ENCODE data around the gene DAPL1.

The DAPL1 gene

GRCh38 chr2:158753641-158754611, 41.2 kb upstream of the DAPL1 start:
- TF ChIP-seq CTCF (IDR thresholded peaks at IDR 0.05; ENCODE audit: low read depth, low read length, missing control alignments) = peak; percentile 91
- peak; percentile 53 for DNase-seq (ENCODE audit: low read depth)
- peak overlapping the region; percentile 17 for H3K4me3 ChIP-seq (ENCODE audit: low read depth, low read length)
- in situ Hi-C loops (cut with HindIII; ENCODE audit: low sequenced_read_pairs) = no loop called here

- DNase-seq (ENCODE audit: low read depth) = no peak
- H3K4me3 ChIP-seq (ENCODE audit: low read depth, low read length) = no peak overlapping the region
- in situ Hi-C loops (cut with HindIII; ENCODE audit: low sequenced_read_pairs) = no loop called here
- TF ChIP-seq CTCF (IDR thresholded peaks at IDR 0.05; ENCODE audit: low read depth, low read length, missing control alignments) = peak; percentile 23
These were observed 39.6 kb upstream of the DAPL1 start for GRCh38 chr2:158755310-158756087.

- in situ Hi-C loops (cut with HindIII; ENCODE audit: low sequenced_read_pairs) = no loop called here
- DNase-seq (ENCODE audit: low read depth) = no peak
- no peak overlapping the region for H3K4me3 ChIP-seq (ENCODE audit: low read depth, low read length)
- TF ChIP-seq CTCF (IDR thresholded peaks at IDR 0.05; ENCODE audit: low read depth, low read length, missing control alignments) = no peak
These were observed 38.8 kb upstream of the DAPL1 start for GRCh38 chr2:158756331-158756730.

GRCh38 chr2:158756976-158757375, 38.1 kb upstream of the DAPL1 start:
- H3K4me3 ChIP-seq (ENCODE audit: low read depth, low read length) = no peak overlapping the region
- DNase-seq (ENCODE audit: low read depth) = no peak
- no peak for TF ChIP-seq CTCF (IDR thresholded peaks at IDR 0.05; ENCODE audit: low read depth, low read length, missing control alignments)
- in situ Hi-C loops (cut with HindIII; ENCODE audit: low sequenced_read_pairs) = no loop called here

GRCh38 chr2:158760887-158761286, 34.2 kb upstream of the DAPL1 start:
- in situ Hi-C loops (cut with HindIII; ENCODE audit: low sequenced_read_pairs) = no loop called here

More at GRCh38 chr2:158760887-158761286, 34.2 kb upstream of the DAPL1 start:
- no peak overlapping the region for H3K4me3 ChIP-seq (ENCODE audit: low read depth, low read length)
- no peak for TF ChIP-seq CTCF (IDR thresholded peaks at IDR 0.05; ENCODE audit: low read depth, low read length, missing control alignments)
- no peak for DNase-seq (ENCODE audit: low read depth)

All from astrocyte of the cerebellum (primary cell).